HCT116 (cell line): ENCODE data around the gene AP2A1. TPM values are rescaled to one million over a fixed set of nuclear protein-coding genes. Genes with fewer than 3 reads are reported as not detected.

Experiments used
- ATAC-seq: fragments of 200-7000 bp; cut with Tn5 transposase; 2 replicates; pipeline ENCODE4 v1.9.1; 2020; ENCODE audit warnings: mild to moderate bottlenecking, moderate library complexity
- BruUV-seq: library from RNA; stranded (reverse); fragments of 400-500 nt; replicated peaks from 2 replicates; lab custom pipeline; 2021; lab: Mats Ljungman, UMichigan
- CTCF ChIA-PET: fragments of 300-600 bp; sonication (Branson Sonifier 250); formaldehyde crosslinking; loops from one replicate; lab custom pipeline; 2021; ENCODE audit warnings: antibody characterized with exemption; lab: Charles Lee
- POLR2A ChIA-PET: fragments of 300-600, 350-600 bp; sonication (Branson Sonifier 250); formaldehyde crosslinking; loops from one replicate; lab custom pipeline; 2021; ENCODE audit warnings: antibody characterized with exemption; lab: Charles Lee
- RAD21 ChIA-PET, 2 experiments: fragments of 300-600 bp; sonication (Branson Sonifier 250); formaldehyde crosslinking; loops; one replicate each; lab custom pipeline; 2023; ENCODE audit warnings: low total read pairs in 2 of 2; ENCODE audit not compliant: uncharacterized antibody in 2 of 2, unreplicated experiment in 2 of 2, low non-redundant PET in 1 of 2; lab: Charles Lee
- DNase-seq: peaks from one replicate; pipeline ENCODE4 v3.0.0-alpha.2; 2010; ENCODE audit warnings: low read depth, low spot score
- H2AFZ ChIP-seq: fragments of 200-600 bp; shearing (Covaris generic), sonication (generic); 2 replicates; pipeline ENCODE4 v1.6.1; 2017; ENCODE audit warnings: low read depth, mixed run types, mixed read lengths, antibody characterized with exemption, low read length; ENCODE audit not compliant: poor library complexity, severe bottlenecking
- H3K27ac ChIP-seq: 2 replicates; pipeline ENCODE4 v1.5.1; 2012; ENCODE audit warnings: low read depth, low read length
- H3K27me3 ChIP-seq: fragments of 200-600 bp; sonication (generic); 2 replicates; pipeline ENCODE4 v1.6.1; 2016; ENCODE audit warnings: mixed run types, low read length, mixed read lengths; ENCODE audit not compliant: insufficient read depth
- H3K36me3 ChIP-seq, 2 experiments: fragments of 200-500 bp in 1 of 2; fragments of 200-600 bp in 1 of 2; sonication (Bioruptor generic) in 1 of 2; sonication (generic) in 1 of 2; 2 replicates each; pipeline versions ENCODE4 v1.5.1 to v1.6.1; 2014 to 2016; ENCODE audit warnings: low read length in 2 of 2, inconsistent platforms in 1 of 2, mixed read lengths in 1 of 2, mixed run types in 1 of 2; ENCODE audit not compliant: insufficient read depth in 2 of 2, control insufficient read depth in 1 of 2
- H3K4me1 ChIP-seq, 2 experiments: fragments of 200-600 bp in 1 of 2; sonication (generic) in 1 of 2; 2 replicates each; pipeline versions ENCODE4 v1.5.1 to v1.6.1; 2012 to 2017; ENCODE audit warnings: low read length in 2 of 2, inconsistent platforms in 1 of 2, mild to moderate bottlenecking in 1 of 2, mixed read lengths in 1 of 2, mixed run types in 1 of 2, moderate library complexity in 1 of 2; ENCODE audit not compliant: insufficient read depth in 2 of 2, control insufficient read depth in 1 of 2
- H3K4me2 ChIP-seq: fragments of 200-600 bp; sonication (generic); 2 replicates; pipeline ENCODE4 v1.6.1; 2017; ENCODE audit warnings: mixed run types, low read length, mixed read lengths
- H3K4me3 ChIP-seq, 2 experiments: fragments of 200-600 bp in 1 of 2; sonication (generic) in 1 of 2; replicated peaks in 1 of 2; 2 replicates each; pipeline ENCODE4 v1.5.1; 2011 to 2016; ENCODE audit warnings: low read length in 2 of 2, control low read depth in 1 of 2, low read depth in 1 of 2, mild to moderate bottlenecking in 1 of 2, mixed read lengths in 1 of 2, mixed run types in 1 of 2
- H3K79me2 ChIP-seq: fragments of 200-600 bp; sonication (generic); 2 replicates; pipeline ENCODE4 v1.6.1; 2017; ENCODE audit warnings: mild to moderate bottlenecking, mixed run types, low read length, moderate library complexity, mixed read lengths; ENCODE audit not compliant: insufficient read depth
- H3K9ac ChIP-seq: fragments of 200-600 bp; sonication (generic); 2 replicates; pipeline ENCODE4 v1.6.1; 2016; ENCODE audit warnings: low read length, mixed read lengths
- H3K9me2 ChIP-seq: fragments of 200-600 bp; sonication (generic), shearing (Covaris generic); 2 replicates; pipeline ENCODE4 v1.6.1; 2017; ENCODE audit warnings: mixed run types, mild to moderate bottlenecking, moderate library complexity; ENCODE audit not compliant: insufficient read depth
- H3K9me3 ChIP-seq, 2 experiments: fragments of 200-500 bp in 1 of 2; fragments of 200-600 bp in 1 of 2; sonication (Bioruptor generic) in 1 of 2; sonication (generic) in 1 of 2; 2 replicates each; pipeline ENCODE4 v1.6.1; 2014 to 2017; ENCODE audit warnings: low read length in 2 of 2, mixed read lengths in 2 of 2, inconsistent platforms in 1 of 2, low read depth in 1 of 2, mild to moderate bottlenecking in 1 of 2, mixed run types in 1 of 2, moderate library complexity in 1 of 2; ENCODE audit not compliant: control insufficient read depth in 1 of 2, insufficient read depth in 1 of 2
- H4K20me1 ChIP-seq: fragments of 200-600 bp; sonication (generic), shearing (Covaris generic); 2 replicates; pipeline ENCODE4 v1.6.1; 2017; ENCODE audit warnings: mixed run types, mild to moderate bottlenecking, moderate library complexity; ENCODE audit not compliant: insufficient read depth
- CBX3 ChIP-seq: IDR thresholded peaks from 2 replicates; pipeline ENCODE4 v1.6.1; 2012; ENCODE audit warnings: low read depth
- CEBPB ChIP-seq: IDR thresholded peaks from 2 replicates; pipeline ENCODE4 v1.6.1; 2012; ENCODE audit warnings: low read depth
- CTCF ChIP-seq, 3 experiments: fragments of 200-600 bp in 1 of 3; sonication (generic) in 1 of 3; IDR thresholded peaks in 2 of 3; conservative IDR thresholded peaks in 1 of 3; 2 replicates each; pipeline ENCODE4 v1.5.1; 2012 to 2017; ENCODE audit warnings: low read depth in 2 of 3, low read length in 2 of 3, antibody characterized with exemption in 1 of 3, borderline replicate concordance in 1 of 3, control low read depth in 1 of 3, mild to moderate bottlenecking in 1 of 3, mixed read lengths in 1 of 3, mixed run types in 1 of 3, moderate library complexity in 1 of 3; ENCODE audit not compliant: insufficient read depth in 1 of 3
- ELF1 ChIP-seq: IDR thresholded peaks from 2 replicates; pipeline ENCODE4 v1.6.1; 2012; ENCODE audit warnings: low read depth, borderline replicate concordance
- EZH2 ChIP-seq: fragments of 200-600 bp; sonication (generic); IDR thresholded peaks from 2 replicates; pipeline ENCODE4 v1.6.1; 2017; ENCODE audit warnings: antibody characterized with exemption, mixed run types
- EZH2phosphoT487 ChIP-seq: fragments of 200-600 bp; IDR thresholded peaks from 2 replicates; pipeline ENCODE4 v1.6.1; 2018; ENCODE audit warnings: antibody characterized with exemption, borderline replicate concordance
- POLR2AphosphoS5 ChIP-seq: IDR thresholded peaks from 2 replicates; pipeline ENCODE4 v1.6.1; 2011; ENCODE audit warnings: mild to moderate bottlenecking, low read depth, low read length, moderate library complexity
- SRF ChIP-seq: IDR thresholded peaks from 2 replicates; pipeline ENCODE4 v1.6.1; 2012; ENCODE audit warnings: low read depth
- TCF7L2 ChIP-seq: IDR thresholded peaks from 2 replicates; pipeline ENCODE4 v1.7.0; 2011; ENCODE audit warnings: borderline replicate concordance, inconsistent platforms; ENCODE audit not compliant: insufficient read depth, insufficient read length; ENCODE audit errors: extremely low read depth
- YY1 ChIP-seq: IDR thresholded peaks from 2 replicates; pipeline ENCODE4 v1.6.1; 2011; ENCODE audit warnings: low read length, low read depth, moderate library complexity, mild to moderate bottlenecking; ENCODE audit not compliant: insufficient replicate concordance; ENCODE audit errors: extremely low read depth
- ZBTB33 ChIP-seq: IDR thresholded peaks from 2 replicates; pipeline ENCODE4 v1.6.1; 2011; ENCODE audit warnings: mild to moderate bottlenecking, low read length, moderate library complexity; ENCODE audit not compliant: insufficient replicate concordance; ENCODE audit errors: extremely low read depth
- ZFX ChIP-seq: fragments of 450-650 bp; IDR thresholded peaks from 2 replicates; pipeline ENCODE4 v1.6.1; 2017
- ZNF274 ChIP-seq: fragments of 200-500 bp; sonication (Bioruptor generic); IDR thresholded peaks from 2 replicates; pipeline ENCODE4 v1.6.1; 2014; ENCODE audit warnings: mild to moderate bottlenecking, low read depth, low read length, inconsistent platforms
- intact Hi-C: fragments of 100-400 bp; cut with micrococcal nuclease; formaldehyde crosslinking; loops from 2 replicates; pipeline ENCODE4 v1.10.0; 2022
- total RNA-seq: library from RNA; stranded (reverse); gene quantifications from one replicate; pipeline ENCODE4 v1.2.1, GENCODE V29; 2021; ENCODE audit not compliant: unreplicated experiment
- TF ChIP-seq, protein P1 (sequence below): IDR thresholded peaks from 2 replicates; pipeline ENCODE4 v1.6.1; 2012
- TF ChIP-seq, protein P2 (sequence below): IDR thresholded peaks from 2 replicates; pipeline ENCODE4 v1.6.1; 2012; ENCODE audit warnings: low read depth

AP2A1 gene
- total RNA-seq, 1 experiment from 2014 or later, result 102 TPM

DNA sequence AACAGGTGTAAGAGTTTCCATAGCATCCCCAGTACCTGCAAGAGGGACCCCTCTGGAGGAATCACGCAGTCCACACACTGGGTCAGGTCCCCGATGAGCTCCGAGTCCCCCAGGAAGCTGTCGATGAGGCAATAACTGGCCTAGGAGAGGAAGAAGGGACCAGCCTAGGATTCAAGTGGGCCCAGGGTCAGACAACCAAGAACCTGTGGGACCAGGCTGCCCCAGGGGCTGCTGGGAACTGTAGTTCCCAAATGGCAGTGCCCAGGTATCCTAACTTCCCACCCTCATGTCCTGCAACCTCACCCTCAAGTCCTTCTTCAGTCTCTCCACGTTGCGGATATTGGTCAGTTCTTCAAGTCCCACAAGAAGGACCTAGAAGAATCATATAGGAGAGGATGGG, 44.5 kb downstream of the AP2A1 start (continued):
- no peak for TF ChIP-seq TCF7L2
- TF ChIP-seq YY1, result no peak
- no peak for TF ChIP-seq ZNF274
- TF ChIP-seq CEBPB, result no peak
- no peak for TF ChIP-seq SRF
- no peak for TF ChIP-seq CBX3
- no peak for TF ChIP-seq EZH2
- TF ChIP-seq, protein P1, sequence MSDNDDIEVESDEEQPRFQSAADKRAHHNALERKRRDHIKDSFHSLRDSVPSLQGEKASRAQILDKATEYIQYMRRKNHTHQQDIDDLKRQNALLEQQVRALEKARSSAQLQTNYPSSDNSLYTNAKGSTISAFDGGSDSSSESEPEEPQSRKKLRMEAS, result no peak

GRCh38 chr19:49812452-49812996, 45.7 kb downstream of the AP2A1 start:
- Histone ChIP-seq H3K9ac (no peak overlapping the region), H3K4me2 (no peak overlapping the region), H3K9me3 (no peaks in the 10 kb centered on the region), H3K9me2 (no peaks in the 10 kb centered on the region), H3K27me3 (no peaks in the 10 kb centered on the region), H3K4me3 (no peak overlapping the region), H2AFZ (peak overlapping the region; percentile 80), H3K4me1 (peaks cover 15 to 44% of the 10 kb centered on the region in 2 experiments), H4K20me1 (no peaks in the 10 kb centered on the region), H3K36me3 (no peaks in the 10 kb centered on the region), H3K79me2 (no peaks in the 10 kb centered on the region), H3K27ac (peak overlapping the region; percentile 47; the same call in 1 of the 2 replicates)
- ChIA-PET POLR2A (no interaction called here), RAD21 (no interaction called here), CTCF (no interaction called here)
- DNase-seq, result no peak
- ATAC-seq, result no peak
- no TSS peak for BruUV-seq
- intact Hi-C loops, result no loop called here
- no peak for TF ChIP-seq ELF1
- TF ChIP-seq ZBTB33, result no peak
- TF ChIP-seq SRF, result no peak
- no peak for TF ChIP-seq EZH2phosphoT487
- TF ChIP-seq, protein P1, result no peak
- TF ChIP-seq YY1, result no peak
- TF ChIP-seq POLR2AphosphoS5, result no peak
- TF ChIP-seq TCF7L2, result no peak
- TF ChIP-seq, protein P2, sequence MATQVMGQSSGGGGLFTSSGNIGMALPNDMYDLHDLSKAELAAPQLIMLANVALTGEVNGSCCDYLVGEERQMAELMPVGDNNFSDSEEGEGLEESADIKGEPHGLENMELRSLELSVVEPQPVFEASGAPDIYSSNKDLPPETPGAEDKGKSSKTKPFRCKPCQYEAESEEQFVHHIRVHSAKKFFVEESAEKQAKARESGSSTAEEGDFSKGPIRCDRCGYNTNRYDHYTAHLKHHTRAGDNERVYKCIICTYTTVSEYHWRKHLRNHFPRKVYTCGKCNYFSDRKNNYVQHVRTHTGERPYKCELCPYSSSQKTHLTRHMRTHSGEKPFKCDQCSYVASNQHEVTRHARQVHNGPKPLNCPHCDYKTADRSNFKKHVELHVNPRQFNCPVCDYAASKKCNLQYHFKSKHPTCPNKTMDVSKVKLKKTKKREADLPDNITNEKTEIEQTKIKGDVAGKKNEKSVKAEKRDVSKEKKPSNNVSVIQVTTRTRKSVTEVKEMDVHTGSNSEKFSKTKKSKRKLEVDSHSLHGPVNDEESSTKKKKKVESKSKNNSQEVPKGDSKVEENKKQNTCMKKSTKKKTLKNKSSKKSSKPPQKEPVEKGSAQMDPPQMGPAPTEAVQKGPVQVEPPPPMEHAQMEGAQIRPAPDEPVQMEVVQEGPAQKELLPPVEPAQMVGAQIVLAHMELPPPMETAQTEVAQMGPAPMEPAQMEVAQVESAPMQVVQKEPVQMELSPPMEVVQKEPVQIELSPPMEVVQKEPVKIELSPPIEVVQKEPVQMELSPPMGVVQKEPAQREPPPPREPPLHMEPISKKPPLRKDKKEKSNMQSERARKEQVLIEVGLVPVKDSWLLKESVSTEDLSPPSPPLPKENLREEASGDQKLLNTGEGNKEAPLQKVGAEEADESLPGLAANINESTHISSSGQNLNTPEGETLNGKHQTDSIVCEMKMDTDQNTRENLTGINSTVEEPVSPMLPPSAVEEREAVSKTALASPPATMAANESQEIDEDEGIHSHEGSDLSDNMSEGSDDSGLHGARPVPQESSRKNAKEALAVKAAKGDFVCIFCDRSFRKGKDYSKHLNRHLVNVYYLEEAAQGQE, result no peak
- TF ChIP-seq CBX3, result no peak
- TF ChIP-seq CEBPB, result no peak
- no peak for TF ChIP-seq EZH2
- TF ChIP-seq CTCF (IDR thresholded peaks at IDR 0.05 in 2 of 3, conservative IDR thresholded peaks at IDR 0.05 in 1 of 3; ENCODE audit: borderline replicate concordance in 1 of 3, insufficient read depth in 1 of 3, low read depth in 2 of 3, low read length in 2 of 3), result no peak
- TF ChIP-seq ZFX, result no peak
